Stimulated activated CD4-positive, alpha-beta T cell treated with anti-CD3 and anti-CD28 coated beads, Interleukin-2, amount 100 ng/mL, for 48 hours (primary cell): ENCODE results near the gene CDCA7L.

Experiments
- DNase-seq, 2 donors: peaks; one replicate each; pipeline ENCODE4 v3.0.0-alpha.2; 2020

The CDCA7L gene

DNA sequence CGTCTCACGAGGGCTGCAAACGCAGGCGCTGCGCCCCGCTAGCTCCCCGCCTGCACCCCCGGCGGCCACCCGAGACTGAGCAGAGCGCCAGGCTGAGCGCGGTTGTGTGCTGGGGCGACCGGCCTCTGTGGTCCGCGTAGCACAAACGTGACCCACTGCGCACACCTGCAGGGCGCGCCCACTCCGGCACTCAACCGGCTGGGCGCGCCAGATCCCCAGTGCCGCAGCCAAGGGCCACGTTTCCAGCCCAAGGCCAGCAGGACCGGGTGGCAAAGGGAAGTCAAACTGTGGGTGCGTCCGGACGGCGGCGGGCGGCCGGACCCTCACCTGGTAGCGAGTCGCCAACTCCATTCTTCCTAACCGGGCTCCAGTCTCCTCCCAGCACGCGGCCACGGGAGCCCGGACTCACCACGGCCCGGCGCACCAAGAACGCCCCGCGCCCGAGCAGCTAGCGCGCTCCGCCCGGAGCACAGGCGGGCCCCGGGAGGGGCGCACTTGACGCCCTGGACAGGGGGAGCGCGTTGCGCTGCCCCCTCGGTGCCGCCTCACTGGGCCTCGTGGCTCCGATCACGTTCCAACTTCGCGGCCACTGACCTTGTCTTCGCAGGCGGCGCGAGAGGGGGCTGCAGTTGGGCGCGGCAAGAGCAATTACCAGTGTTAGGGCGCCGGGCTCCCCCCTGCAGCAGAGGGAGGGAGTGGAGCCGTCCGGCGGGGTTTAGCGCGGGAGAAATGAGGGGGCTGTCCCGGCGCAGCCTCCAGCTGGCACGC is at the start of gene CDCA7L:
Gene CDCA7L (minus strand): TSS at position 446 of the 768 bp plus-strand sequence. CDS start 95 bp downstream, at position 351.
- DNase-seq = peak; percentile 58 to 67

- no peak for DNase-seq
These were observed 40.4 kb upstream of the CDCA7L start for GRCh38 chr7:21986096-21986495.

DNA sequence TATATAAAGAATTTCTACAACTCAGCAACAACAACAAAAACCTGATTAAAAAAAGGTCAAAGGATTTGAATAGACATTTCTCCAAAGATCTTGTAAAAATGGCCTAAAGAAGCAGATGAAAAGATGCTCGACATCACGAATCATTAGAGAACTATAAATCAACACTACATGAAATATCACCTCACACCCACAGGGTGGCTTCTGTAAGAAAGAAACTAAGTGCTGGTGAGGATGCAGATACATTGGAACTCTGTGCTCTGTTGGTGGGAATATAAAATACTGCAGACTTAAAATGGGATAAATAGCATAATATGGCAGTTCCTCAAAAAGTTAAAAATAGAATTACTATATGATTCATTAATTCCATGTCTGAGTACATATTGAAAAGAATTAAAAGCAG is 38.3 kb upstream of the CDCA7L start:
- DNase-seq = no peak

DNA sequence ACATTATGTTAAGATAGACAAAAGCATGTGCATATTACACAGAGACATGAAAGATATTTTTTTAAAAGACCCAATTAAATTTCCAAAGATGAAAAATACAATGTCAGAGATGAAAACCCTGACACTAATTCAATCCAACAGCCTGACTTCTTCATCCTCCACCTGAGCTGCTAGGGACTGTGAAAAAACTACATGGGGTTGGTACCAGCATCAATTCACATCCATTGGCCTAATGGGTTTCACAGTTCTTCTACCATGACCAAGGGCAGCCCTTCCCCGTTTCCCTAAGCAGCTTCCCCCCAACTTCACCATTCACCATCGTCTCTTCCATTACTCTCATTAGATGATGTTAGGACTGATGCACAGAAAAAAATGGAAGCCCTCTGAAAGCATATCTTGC is 37.4 kb upstream of the CDCA7L start:
- DNase-seq = no peak

DNA sequence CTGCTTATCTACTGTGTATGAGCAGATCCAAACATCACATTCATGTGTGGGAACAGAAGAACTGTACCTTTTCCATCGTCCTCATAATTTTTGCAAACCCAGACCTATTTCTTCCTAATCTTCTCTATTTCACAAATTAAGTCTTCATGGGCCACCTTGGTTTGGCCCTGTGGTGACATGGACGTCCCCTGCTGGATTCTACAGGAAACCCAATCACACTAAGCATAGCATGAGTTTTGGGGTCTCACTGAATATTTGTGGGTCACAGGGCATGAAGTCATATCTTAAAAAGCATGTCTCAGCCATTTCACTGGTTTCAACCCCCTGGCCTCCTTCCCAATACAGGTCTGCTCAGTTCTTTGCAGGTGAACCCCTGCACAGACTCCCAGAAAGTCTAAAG is 35.8 kb upstream of the CDCA7L start:
- no peak for DNase-seq

DNA sequence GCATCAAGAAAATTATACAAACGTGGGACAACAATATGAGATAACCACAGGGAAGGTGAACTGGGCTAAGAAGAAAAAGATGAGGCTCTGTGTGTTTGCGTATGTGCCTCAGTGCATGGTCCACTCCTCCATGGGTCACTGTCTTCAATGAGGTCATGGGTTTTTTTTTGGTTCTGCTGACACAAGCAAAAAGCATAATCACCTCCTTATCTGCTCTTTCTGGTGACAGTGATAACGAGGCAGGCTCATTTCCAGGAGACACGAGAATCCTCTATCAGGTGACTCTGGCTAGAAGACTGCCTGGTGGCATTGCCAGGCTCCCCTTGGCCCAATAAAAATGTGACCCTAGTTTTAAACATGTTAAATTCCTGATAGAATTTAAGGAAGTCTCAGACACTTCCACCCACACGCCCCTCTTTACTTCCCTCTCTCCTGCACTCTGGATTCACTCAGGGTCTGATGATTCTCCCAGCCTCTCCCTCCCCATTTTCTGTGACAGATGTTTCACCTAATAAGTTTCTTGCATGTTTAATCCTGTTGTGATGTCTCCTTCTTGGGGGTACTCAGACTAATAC is 35.3 kb upstream of the CDCA7L start:
- no peak for DNase-seq

DNA sequence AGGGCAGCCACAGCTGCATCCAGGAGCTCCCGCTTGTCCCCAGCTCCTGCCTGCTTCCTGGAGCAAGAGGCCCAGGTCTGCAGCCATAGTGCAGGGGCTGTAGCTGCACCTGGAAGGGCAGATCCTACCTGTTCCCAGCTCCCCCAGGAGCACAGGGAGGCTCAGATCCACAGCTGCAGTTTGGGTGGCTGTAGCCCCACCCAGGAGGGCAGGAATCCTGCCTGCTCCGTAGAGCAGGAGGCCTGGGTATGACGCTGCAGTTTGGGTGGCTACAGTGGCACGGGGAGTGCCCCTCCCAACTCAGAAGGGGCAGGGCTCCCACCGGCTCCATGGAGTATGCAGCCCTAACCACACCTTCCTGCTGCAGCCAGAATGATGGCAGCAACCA is 26.7 kb upstream of the CDCA7L start:
- DNase-seq = no peak

GRCh38 chr7:21971780-21972396 is 26.2 kb upstream of the CDCA7L start:
- no peak for DNase-seq

DNA sequence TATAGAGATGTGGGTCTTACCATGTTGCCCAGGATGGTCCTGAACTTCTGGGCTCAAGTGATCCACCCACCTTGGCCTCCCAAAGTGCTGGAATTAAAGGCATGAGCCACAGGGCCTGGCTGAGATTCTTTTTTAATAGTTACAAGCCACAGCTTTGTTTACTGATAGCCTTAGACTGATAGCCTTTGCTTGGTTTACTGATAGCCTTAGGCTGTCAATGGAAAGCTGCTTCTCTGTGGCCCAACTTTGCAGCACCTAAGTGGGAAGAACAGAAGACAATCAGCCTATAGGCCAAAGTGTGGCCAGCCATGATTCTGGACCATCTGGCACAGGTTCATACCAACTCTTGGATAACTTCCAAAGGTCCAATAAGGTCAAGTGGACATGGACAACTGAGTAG is 24.1 kb upstream of the CDCA7L start:
- DNase-seq = no peak

DNA sequence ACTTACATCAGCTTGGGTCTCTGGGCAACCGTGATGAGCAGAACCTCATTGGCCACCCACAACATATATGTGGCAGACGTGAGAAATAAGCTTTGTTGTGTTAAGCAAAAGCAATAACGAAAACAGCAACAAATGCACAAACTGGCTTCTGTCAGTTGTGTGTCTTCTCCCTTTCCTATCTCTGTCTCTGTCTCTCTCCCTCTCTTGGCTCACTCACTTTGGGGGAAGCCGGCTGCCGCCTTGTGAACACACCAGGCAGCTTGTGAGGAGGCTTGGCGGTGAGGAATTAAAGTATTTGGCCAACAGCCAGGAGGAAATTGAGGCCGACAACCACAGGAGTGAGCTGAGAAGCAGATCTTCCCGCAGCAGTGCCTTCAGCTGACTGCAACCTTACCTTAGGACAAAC is 21.9 kb upstream of the CDCA7L start:
- no peak for DNase-seq

DNA sequence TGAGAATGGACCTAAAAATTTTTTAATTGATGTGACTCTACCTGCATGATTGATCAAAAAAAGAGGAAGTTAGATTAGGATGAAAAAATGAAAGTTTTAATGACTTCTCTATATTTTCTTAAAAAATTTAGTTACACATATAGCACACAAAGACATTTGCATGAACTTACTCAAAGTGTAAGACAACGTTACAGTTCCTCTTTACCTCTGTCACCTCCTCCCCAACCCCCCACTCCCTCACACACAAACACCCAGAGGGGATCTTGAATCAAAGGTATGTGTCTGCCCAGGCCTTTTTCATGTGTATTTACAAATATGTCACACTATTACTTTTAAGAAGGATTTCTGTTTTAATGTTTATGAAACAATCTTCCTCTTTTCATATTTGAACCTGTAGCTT is 20.6 kb upstream of the CDCA7L start:
- no peak for DNase-seq

DNA sequence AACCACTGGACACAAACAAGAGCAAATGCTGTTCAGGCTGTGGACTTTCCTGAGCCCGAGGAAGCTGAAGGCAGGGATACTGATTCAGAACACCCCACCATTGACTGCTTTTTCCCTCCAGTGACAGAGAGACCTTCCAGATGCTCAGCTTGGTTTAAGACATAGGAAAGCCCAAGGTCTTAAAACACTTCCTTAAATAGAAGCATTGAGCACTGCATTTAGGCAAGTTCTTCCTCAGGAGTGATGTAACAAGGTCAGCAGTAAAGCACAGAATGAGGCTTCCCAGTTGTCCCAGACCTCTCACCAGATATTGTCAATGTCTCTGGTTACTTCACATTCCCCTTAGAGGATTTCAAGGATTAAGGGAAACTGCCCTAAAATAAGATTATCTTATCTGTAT is 19.6 kb upstream of the CDCA7L start:
- no peak for DNase-seq

GRCh38 chr7:21962677-21963076 is 17.0 kb upstream of the CDCA7L start:
- no peak for DNase-seq

DNA sequence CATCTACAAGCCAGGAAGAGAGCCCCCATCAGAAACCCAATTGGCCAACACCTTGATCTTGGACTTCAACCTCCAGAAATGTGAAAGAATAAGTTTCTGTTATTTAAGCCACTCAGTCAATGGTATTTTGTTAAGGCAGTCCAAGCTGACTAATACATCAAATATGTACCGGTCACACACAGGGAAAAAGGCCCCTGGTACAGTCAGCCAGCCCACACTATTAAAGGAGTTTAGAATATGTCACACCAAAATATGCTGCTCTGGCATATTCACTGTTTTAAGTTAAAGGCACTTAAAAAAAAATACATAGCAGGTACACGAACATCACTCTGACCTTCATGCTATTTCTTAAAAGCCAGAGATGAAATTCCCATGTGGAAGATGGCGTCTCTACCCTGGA is 15.2 kb upstream of the CDCA7L start:
- DNase-seq = no peak

- no peak for DNase-seq
These were observed 13.7 kb upstream of the CDCA7L start for GRCh38 chr7:21959387-21959776.

DNA sequence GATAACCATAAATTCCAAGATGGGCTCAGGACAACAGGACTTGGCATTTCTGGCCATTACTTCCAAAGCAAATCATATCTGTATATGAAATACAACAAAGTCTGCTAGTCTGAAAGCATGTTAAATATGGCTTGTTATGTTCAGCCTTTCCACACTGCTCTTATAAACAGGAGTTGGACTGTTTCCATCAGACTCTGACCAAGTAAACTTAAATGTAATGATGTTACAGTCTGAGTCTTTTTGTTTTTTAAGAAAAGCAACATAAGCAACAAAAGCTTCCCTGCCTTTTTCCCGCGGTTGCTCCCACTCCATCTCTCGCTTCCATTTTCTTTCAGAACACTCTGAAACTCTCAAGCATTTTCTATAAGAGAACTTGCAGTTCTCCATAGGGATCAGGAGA is 8.1 kb upstream of the CDCA7L start:
- DNase-seq = no peak

GRCh38 chr7:21948887-21949540 is 3.3 kb upstream of the CDCA7L start:
- no peak for DNase-seq

DNA sequence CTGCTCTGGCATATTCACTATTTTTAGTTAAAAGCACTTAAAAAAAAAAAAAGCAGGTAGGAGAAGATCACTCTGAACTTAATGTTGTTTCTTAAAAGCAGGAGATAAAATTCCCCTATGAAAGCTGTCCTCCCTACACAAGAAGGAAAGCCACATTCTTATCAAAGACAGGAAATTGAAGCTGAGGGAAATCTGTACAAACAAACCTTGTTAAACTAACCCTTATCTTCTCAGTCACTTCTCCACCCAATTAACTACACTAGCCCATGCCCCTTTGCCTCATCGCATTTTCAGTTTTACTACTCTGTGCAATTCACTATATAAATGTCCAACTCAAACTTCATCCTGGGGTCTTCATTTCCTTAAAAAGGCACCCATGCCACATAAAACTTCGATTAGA is 2.7 kb upstream of the CDCA7L start:
- DNase-seq = no peak

- no peak for DNase-seq
These were observed 2.2 kb upstream of the CDCA7L start for GRCh38 chr7:21947946-21948345.

- no peak for DNase-seq
These were observed 1.4 kb upstream of the CDCA7L start for GRCh38 chr7:21947056-21947455.

DNA sequence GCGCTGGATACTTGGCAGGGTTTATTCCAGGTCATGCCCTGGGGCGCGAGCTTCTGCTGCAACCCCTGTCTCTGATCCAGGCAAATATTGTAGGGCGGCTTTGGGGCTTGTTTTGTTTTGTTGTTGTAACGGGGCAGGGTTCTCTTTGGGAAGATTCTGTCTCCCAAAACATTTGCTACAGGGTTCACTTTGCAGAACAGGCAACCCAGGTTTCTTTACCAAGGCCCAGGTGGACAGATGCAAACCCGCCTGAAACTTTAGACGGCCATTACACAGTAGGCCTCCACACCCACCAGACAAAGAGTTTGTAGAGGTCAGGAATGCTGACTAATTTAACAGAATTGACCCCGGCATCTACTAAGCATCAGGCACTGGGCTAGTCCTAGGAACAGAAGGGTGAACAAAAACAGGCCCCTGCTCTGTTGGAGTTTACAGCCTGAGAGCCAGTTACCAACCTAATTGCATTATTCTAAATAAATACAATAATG is 567 bp upstream of the CDCA7L start:
- DNase-seq = no peak

GRCh38 chr7:21944616-21945453 is 864 bp downstream of the CDCA7L start:
- peak; percentile 27 to 35 for DNase-seq

DNA sequence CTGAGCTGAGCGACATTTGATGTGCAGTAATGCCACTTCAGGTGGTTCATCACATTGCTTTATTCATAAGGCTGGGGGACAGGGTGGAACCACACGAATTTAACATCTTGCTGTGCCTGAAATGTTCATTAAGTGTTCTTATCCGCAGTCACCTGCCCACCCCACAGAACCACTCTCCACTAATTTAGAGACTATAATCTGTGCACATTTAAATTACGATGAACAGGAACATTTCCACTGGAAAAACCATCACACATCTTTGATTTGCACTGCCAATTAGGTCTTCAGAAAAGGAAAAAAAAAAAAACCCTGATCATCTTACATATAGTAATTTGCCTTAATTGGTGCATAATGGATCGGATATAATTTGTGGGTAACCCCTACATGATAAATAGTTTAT is 2.3 kb downstream of the CDCA7L start:
- DNase-seq = no peak
